SU-DHL-6 (cell line): ENCODE results near the gene ANTXR2.

Source experiments
- EZH2phosphoT487 ChIP-seq: fragments of 200-600 bp; sonication (generic), shearing (Covaris generic); conservative IDR thresholded peaks from 2 replicates; pipeline ENCODE4 v1.6.1; 2018; ENCODE audit warnings: mild to moderate bottlenecking, antibody characterized with exemption, low read length, moderate library complexity, mixed read lengths
- TF ChIP-seq, protein P1 (sequence below): fragments of 200-600 bp; sonication (generic); IDR thresholded peaks from one replicate; pipeline ENCODE4 v1.5.1; 2017; ENCODE audit warnings: antibody characterized with exemption, mild to moderate bottlenecking, low read length, moderate library complexity; ENCODE audit not compliant: insufficient read depth, poor library complexity, severe bottlenecking

- no peak for TF ChIP-seq EZH2phosphoT487
- TF ChIP-seq, protein P1, sequence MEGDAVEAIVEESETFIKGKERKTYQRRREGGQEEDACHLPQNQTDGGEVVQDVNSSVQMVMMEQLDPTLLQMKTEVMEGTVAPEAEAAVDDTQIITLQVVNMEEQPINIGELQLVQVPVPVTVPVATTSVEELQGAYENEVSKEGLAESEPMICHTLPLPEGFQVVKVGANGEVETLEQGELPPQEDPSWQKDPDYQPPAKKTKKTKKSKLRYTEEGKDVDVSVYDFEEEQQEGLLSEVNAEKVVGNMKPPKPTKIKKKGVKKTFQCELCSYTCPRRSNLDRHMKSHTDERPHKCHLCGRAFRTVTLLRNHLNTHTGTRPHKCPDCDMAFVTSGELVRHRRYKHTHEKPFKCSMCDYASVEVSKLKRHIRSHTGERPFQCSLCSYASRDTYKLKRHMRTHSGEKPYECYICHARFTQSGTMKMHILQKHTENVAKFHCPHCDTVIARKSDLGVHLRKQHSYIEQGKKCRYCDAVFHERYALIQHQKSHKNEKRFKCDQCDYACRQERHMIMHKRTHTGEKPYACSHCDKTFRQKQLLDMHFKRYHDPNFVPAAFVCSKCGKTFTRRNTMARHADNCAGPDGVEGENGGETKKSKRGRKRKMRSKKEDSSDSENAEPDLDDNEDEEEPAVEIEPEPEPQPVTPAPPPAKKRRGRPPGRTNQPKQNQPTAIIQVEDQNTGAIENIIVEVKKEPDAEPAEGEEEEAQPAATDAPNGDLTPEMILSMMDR: no peak
These were observed 30.2 kb downstream of the ANTXR2 start for GRCh38 chr4:80042821-80043220.
